Neural cell (in vitro differentiated cells): ENCODE data around the gene KRTAP9-8. TPM values are rescaled to one million over a fixed set of nuclear protein-coding genes. Genes with fewer than 3 reads are reported as not detected.
"Not testable (repeated sequence)": the region's sequence is repeated elsewhere in the genome, so short reads cannot be mapped to it uniquely, and the experiment has no call there.

Experiments used
- H2AFZ ChIP-seq: fragments of 200-600, 300-800 bp; sonication (generic), shearing (Covaris generic); 2 replicates; pipeline ENCODE4 v1.6.0; 2014; ENCODE audit warnings: low read depth, mild to moderate bottlenecking, antibody characterized with exemption, low read length, moderate library complexity
- H3F3A ChIP-seq: fragments of 200-600 bp; shearing (Covaris generic); 2 replicates; pipeline ENCODE4 v1.6.1; 2016; ENCODE audit warnings: mild to moderate bottlenecking, moderate library complexity, mixed read lengths, antibody characterized with exemption, low read length; ENCODE audit not compliant: insufficient read depth, poor library complexity, severe bottlenecking
- H3K27ac ChIP-seq: fragments of 200-600, 300-800 bp; sonication (generic), shearing (Covaris generic); 2 replicates; pipeline ENCODE4 v1.5.1; 2014; ENCODE audit warnings: mild to moderate bottlenecking, low read length, moderate library complexity
- H3K27me3 ChIP-seq: fragments of 300-800, 200-600 bp; sonication (generic), shearing (Covaris generic); 2 replicates; pipeline ENCODE4 v1.6.0; 2014; ENCODE audit warnings: mild to moderate bottlenecking, low read depth, low read length, moderate library complexity; ENCODE audit not compliant: insufficient read depth
- H3K36me3 ChIP-seq: fragments of 300-800, 200-600 bp; sonication (generic), shearing (Covaris generic); 2 replicates; pipeline ENCODE4 v1.5.1; 2014; ENCODE audit warnings: mild to moderate bottlenecking, antibody characterized with exemption, low read length, moderate library complexity; ENCODE audit not compliant: insufficient read depth
- H3K4me2 ChIP-seq: fragments of 300-800, 200-600 bp; sonication (generic), shearing (Covaris generic); 2 replicates; pipeline ENCODE4 v1.6.0; 2014; ENCODE audit warnings: mild to moderate bottlenecking, low read length
- H3K4me3 ChIP-seq: fragments of 300-800, 200-600 bp; sonication (generic), shearing (Covaris generic); 2 replicates; pipeline ENCODE4 v1.5.1; 2014; ENCODE audit warnings: mild to moderate bottlenecking, low read length, moderate library complexity
- H3K79me2 ChIP-seq: fragments of 200-600 bp; shearing (Covaris generic); replicated peaks from 2 replicates; pipeline ENCODE4 v1.6.0; 2014; ENCODE audit warnings: mild to moderate bottlenecking, low read length, moderate library complexity; ENCODE audit not compliant: insufficient read depth
- H3K9ac ChIP-seq: fragments of 300-800, 200-600 bp; sonication (generic), shearing (Covaris generic); 2 replicates; pipeline ENCODE4 v1.6.1; 2016; ENCODE audit warnings: mild to moderate bottlenecking, low read length, mixed read lengths
- H3K9me2 ChIP-seq: fragments of 200-600 bp; shearing (Covaris generic); 2 replicates; pipeline ENCODE4 v1.6.1; 2016; ENCODE audit warnings: mild to moderate bottlenecking, low read length, mixed read lengths; ENCODE audit not compliant: insufficient read depth
- H3K9me3 ChIP-seq: fragments of 200-600, 300-800 bp; sonication (generic), shearing (Covaris generic); 2 replicates; pipeline ENCODE4 v1.6.1; 2016; ENCODE audit warnings: mild to moderate bottlenecking, mixed run types, low read length, moderate library complexity, mixed read lengths
- H4K20me1 ChIP-seq: fragments of 200-600 bp; shearing (Covaris generic); 2 replicates; pipeline ENCODE4 v1.6.1; 2016; ENCODE audit warnings: mild to moderate bottlenecking, mixed run types; ENCODE audit not compliant: insufficient read depth
- CTCF ChIP-seq: fragments of 450-650 bp; IDR thresholded peaks from 2 replicates; pipeline ENCODE4 v1.5.1; 2014; ENCODE audit warnings: antibody characterized with exemption, mild to moderate bottlenecking, moderate library complexity; ENCODE audit not compliant: poor library complexity, severe bottlenecking
- EP300 ChIP-seq: fragments of 450-650 bp; conservative IDR thresholded peaks from 2 replicates; pipeline ENCODE4 v1.6.1; 2014; ENCODE audit warnings: antibody characterized with exemption, mild to moderate bottlenecking, moderate library complexity; ENCODE audit not compliant: poor library complexity, severe bottlenecking
- EZH2 ChIP-seq: fragments of 200-600, 300-800 bp; shearing (Covaris generic), sonication (generic); IDR thresholded peaks from 2 replicates; pipeline ENCODE4 v1.6.1; 2014; ENCODE audit warnings: antibody characterized with exemption, low read length, borderline replicate concordance, mild to moderate bottlenecking; ENCODE audit not compliant: insufficient read depth, poor library complexity, severe bottlenecking
- MXI1 ChIP-seq: fragments of 450-650 bp; conservative IDR thresholded peaks from 2 replicates; pipeline ENCODE4 v1.6.1; 2014; ENCODE audit warnings: antibody characterized with exemption, mild to moderate bottlenecking; ENCODE audit not compliant: poor library complexity, severe bottlenecking
- POLR2AphosphoS5 ChIP-seq: IDR thresholded peaks from 2 replicates; pipeline ENCODE4 v1.6.1; 2012
- RAD21 ChIP-seq: fragments of 450-650 bp; conservative IDR thresholded peaks from 2 replicates; pipeline ENCODE4 v1.6.1; 2014; ENCODE audit warnings: antibody characterized with exemption, mild to moderate bottlenecking, moderate library complexity
- REST ChIP-seq: IDR thresholded peaks from 2 replicates; pipeline ENCODE4 v1.6.1; 2012; ENCODE audit warnings: borderline replicate concordance
- SMC3 ChIP-seq: fragments of 450-650 bp; conservative IDR thresholded peaks from 2 replicates; pipeline ENCODE4 v1.6.1; 2014; ENCODE audit warnings: antibody characterized with exemption, mild to moderate bottlenecking, moderate library complexity; ENCODE audit not compliant: poor library complexity
- TAF1 ChIP-seq: IDR thresholded peaks from 2 replicates; pipeline ENCODE4 v1.6.1; 2012; ENCODE audit warnings: low read depth
- polyA plus RNA-seq: library from polyadenylated mRNA; depleted of rRNA; stranded (reverse); fragments of >200 nt; gene quantifications from 2 replicates; pipeline ENCODE4 v1.2.3, GENCODE V29; 2014

Gene KRTAP9-8
- polyA plus RNA-seq, 1 donor from 2014 or later: not detected

- H3K27ac ChIP-seq: no peak overlapping the region
- H3F3A ChIP-seq: no peaks in the 10 kb centered on the region
- H2AFZ ChIP-seq: no peak overlapping the region
- H3K9me3 ChIP-seq: no peaks in the 10 kb centered on the region
- H3K4me3 ChIP-seq: no peak overlapping the region
- H3K27me3 ChIP-seq: no peaks in the 10 kb centered on the region
- H3K9me2 ChIP-seq: no peaks in the 10 kb centered on the region
- no peaks in the 10 kb centered on the region for H4K20me1 ChIP-seq
- no peaks in the 10 kb centered on the region for H3K79me2 ChIP-seq
- H3K9ac ChIP-seq: no peak overlapping the region
- TF ChIP-seq CTCF (no peak), POLR2AphosphoS5 (no peak), SMC3 (no peak), TAF1 (no peak), RAD21 (no peak), EZH2 (no peak), MXI1 (no peak), EP300 (no peak)
- no peak overlapping the region for H3K4me2 ChIP-seq
- no peaks in the 10 kb centered on the region for H3K36me3 ChIP-seq
These were observed 17.1 kb downstream of the KRTAP9-8 start for GRCh38 chr17:41254861-41255260.

- not testable (repeated sequence) for H3K4me2 ChIP-seq, H4K20me1 ChIP-seq, H2AFZ ChIP-seq
These were observed 17.8 kb downstream of the KRTAP9-8 start, which contains the start of gene KRTAP9-9 for GRCh38 chr17:41255381-41256290. Gene KRTAP9-9, plus strand, starts transcription at chr17:41255384.

GRCh38 chr17:41256291-41256685 is 18.5 kb downstream of the KRTAP9-8 start:
- Histone ChIP-seq H3K9me3 (no peaks in the 10 kb centered on the region), H3K79me2 (no peaks in the 10 kb centered on the region), H4K20me1 (no peaks in the 10 kb centered on the region), H2AFZ (no peak overlapping the region), H3K4me3 (no peak overlapping the region), H3K4me2 (no peak overlapping the region), H3K27ac (no peak overlapping the region), H3K9ac (no peak overlapping the region), H3K27me3 (no peaks in the 10 kb centered on the region), H3K9me2 (no peaks in the 10 kb centered on the region), H3K36me3 (no peaks in the 10 kb centered on the region), H3F3A (no peaks in the 10 kb centered on the region)
- no peak for TF ChIP-seq SMC3
- TF ChIP-seq POLR2AphosphoS5: no peak
- TF ChIP-seq REST: no peak
- TF ChIP-seq TAF1: no peak
- no peak for TF ChIP-seq EZH2
- no peak for TF ChIP-seq CTCF
- no peak for TF ChIP-seq MXI1
- TF ChIP-seq EP300: no peak
- no peak for TF ChIP-seq RAD21

More at GRCh38 chr17:41255381-41256290, 17.8 kb downstream of the KRTAP9-8 start, which contains the start of gene KRTAP9-9:
- not testable (repeated sequence) for H3K9ac ChIP-seq, H3K27ac ChIP-seq, H3K27me3 ChIP-seq, H3F3A ChIP-seq, H3K4me3 ChIP-seq, H3K9me3 ChIP-seq, H3K79me2 ChIP-seq, H3K36me3 ChIP-seq, H3K9me2 ChIP-seq
